GM21528 (cell line): ENCODE results near the gene DMRT2.

Experiments
- ATAC-seq: cut with Tn5 transposase; IDR thresholded peaks from one replicate; pipeline ENCODE4 v1.9.1; 2021; ENCODE audit warnings: mild to moderate bottlenecking, moderate library complexity; ENCODE audit not compliant: unreplicated experiment, low FRiP score

Gene DMRT2

GRCh38 chr9:1046639-1047572 lies 3.3 kb upstream of the DMRT2 start:
- no peak for ATAC-seq

- no peak for ATAC-seq
These were observed 2.4 kb upstream of the DMRT2 start for GRCh38 chr9:1047591-1048230.

GRCh38 chr9:1048231-1048619 lies 1.9 kb upstream of the DMRT2 start:
- no peak for ATAC-seq

- no peak for ATAC-seq
These were observed 1.3 kb upstream of the DMRT2 start for GRCh38 chr9:1048811-1049210.

GRCh38 chr9:1049641-1050040 lies 516 bp upstream of the DMRT2 start:
- ATAC-seq: no peak

- no peak for ATAC-seq
These were observed 1.0 kb downstream of the DMRT2 start for GRCh38 chr9:1051210-1051583.

GRCh38 chr9:1051584-1052275 lies 1.6 kb downstream of the DMRT2 start:
- no peak for ATAC-seq

- ATAC-seq: no peak
These were observed 2.5 kb downstream of the DMRT2 start for GRCh38 chr9:1052365-1053281.

- ATAC-seq: no peak
These were observed 3.1 kb downstream of the DMRT2 start for GRCh38 chr9:1053282-1053621.

GRCh38 chr9:1053986-1054425 lies 3.8 kb downstream of the DMRT2 start:
- no peak for ATAC-seq

- ATAC-seq: no peak
These were observed 5.0 kb downstream of the DMRT2 start for GRCh38 chr9:1055166-1055565.

GRCh38 chr9:1057910-1058309 lies 7.8 kb downstream of the DMRT2 start:
- no peak for ATAC-seq

GRCh38 chr9:1058826-1059487 lies 8.8 kb downstream of the DMRT2 start:
- ATAC-seq: no peak

GRCh38 chr9:1065130-1065529 lies 15.0 kb downstream of the DMRT2 start:
- no peak for ATAC-seq

- ATAC-seq: no peak
These were observed 20.5 kb downstream of the DMRT2 start for GRCh38 chr9:1070692-1071091.

GRCh38 chr9:1071730-1072129 lies 21.6 kb downstream of the DMRT2 start:
- no peak for ATAC-seq

- no peak for ATAC-seq
These were observed 23.3 kb downstream of the DMRT2 start for GRCh38 chr9:1073497-1073896.

GRCh38 chr9:1077616-1078015 lies 27.5 kb downstream of the DMRT2 start:
- ATAC-seq: no peak

GRCh38 chr9:1083325-1083913 lies 33.3 kb downstream of the DMRT2 start:
- no peak for ATAC-seq
